Esophagus muscularis mucosa (tissue), 4 donors: ENCODE measurements around the gene WTAP. TPM values are rescaled to one million over a fixed set of nuclear protein-coding genes. Genes with fewer than 3 reads are reported as not detected.

ENCODE experiments used
- DNase-seq: peaks from one replicate; pipeline ENCODE4 v3.0.0-alpha.2; 2017; ENCODE audit errors: extremely low spot score
- H3K27ac ChIP-seq, 4 donors: fragments of 200-600 bp; sonication (generic); replicated peaks in 1 of 4; 1 replicate in 3 of 4; 2 replicates in 1 of 4; pipeline ENCODE4 v1.5.1; 2016 to 2019; ENCODE audit warnings: mild to moderate bottlenecking in 1 of 4
- H3K27me3 ChIP-seq, 4 donors: fragments of 200-600 bp; sonication (generic); one replicate each; pipeline versions ENCODE4 v1.5.1 to v1.6.0; 2016 to 2019
- H3K36me3 ChIP-seq, 4 donors: fragments of 200-600 bp; sonication (generic); one replicate each; pipeline ENCODE4 v1.5.1; 2016 to 2019
- H3K4me1 ChIP-seq, 4 donors: fragments of 200-600 bp; sonication (generic); one replicate each; pipeline ENCODE4 v1.5.1; 2016 to 2019
- H3K4me3 ChIP-seq, 4 donors: fragments of 200-600 bp; sonication (generic); 1 replicate in 2 of 4; 2 replicates in 2 of 4; pipeline ENCODE4 v1.5.1; 2016 to 2019; ENCODE audit warnings: mild to moderate bottlenecking in 4 of 4, moderate library complexity in 1 of 4
- H3K9me3 ChIP-seq, 4 donors: fragments of 200-600 bp; sonication (generic); 1 replicate in 3 of 4; 2 replicates in 1 of 4; pipeline ENCODE4 v1.5.1; 2016 to 2019
- EP300 ChIP-seq: sonication (generic); formaldehyde crosslinking; IDR thresholded peaks from one replicate; pipeline ENCODE4 v1.6.1; 2017; ENCODE audit warnings: antibody characterized with exemption
- POLR2A ChIP-seq: fragments of 450-650 bp; IDR thresholded peaks from one replicate; pipeline ENCODE4 v1.6.1; 2017; ENCODE audit warnings: antibody characterized with exemption, moderate library complexity, mild to moderate bottlenecking, low read depth
- POLR2AphosphoS5 ChIP-seq, 2 donors: sonication (generic); formaldehyde crosslinking; IDR thresholded peaks; one replicate each; pipeline ENCODE4 v1.6.1; 2017; ENCODE audit warnings: antibody characterized with exemption in 2 of 2
- WGBS: methylation state at CpG from one replicate; pipeline ENCODE4 v1.1.5; 2018; 5-methylcytosine and 5-hydroxymethylcytosine counted together
- intact Hi-C: fragments of 100-400 bp; cut with DNase I; formaldehyde crosslinking; loops from one replicate; pipeline ENCODE4 v1.15.1; 2023
- total RNA-seq, 4 donors: library from RNA; depleted of rRNA; stranded (reverse); fragments of >200 nt; gene quantifications; one replicate each; pipeline versions ENCODE4 v1.1.0 to v1.2.1, GENCODE V29; 2016
- TF ChIP-seq, protein P1 (sequence below), 3 experiments: fragments of 200-600 bp in 2 of 3; fragments of 450-650 bp in 1 of 3; sonication (generic) in 2 of 3; IDR thresholded peaks; one replicate each; pipeline ENCODE4 v1.5.1; 2017 to 2019; ENCODE audit warnings: antibody characterized with exemption in 3 of 3, mild to moderate bottlenecking in 2 of 3, moderate library complexity in 1 of 3

Gene WTAP
- total RNA-seq, 4 donors from 2014 or later: 62.7 to 96.9 (median 75.3) TPM

- 40% methylated on average over 3 of the region's 3 CpGs for WGBS
- Histone ChIP-seq H3K9me3 (no peaks in the 10 kb centered on the region), H3K4me3 (no peak overlapping the region), H3K27ac (peak overlapping the region; percentile 5 to 59 (median 36)), H3K4me1 (peaks cover 11 to 61% (median 48%) of the 10 kb centered on the region in 4 donors), H3K27me3 (no peaks in the 10 kb centered on the region), H3K36me3 (peaks cover 22 to 82% (median 56%) of the 10 kb centered on the region in 4 donors)
- DNase-seq: no peak
- intact Hi-C loops: no loop called here
- TF ChIP-seq, protein P1, sequence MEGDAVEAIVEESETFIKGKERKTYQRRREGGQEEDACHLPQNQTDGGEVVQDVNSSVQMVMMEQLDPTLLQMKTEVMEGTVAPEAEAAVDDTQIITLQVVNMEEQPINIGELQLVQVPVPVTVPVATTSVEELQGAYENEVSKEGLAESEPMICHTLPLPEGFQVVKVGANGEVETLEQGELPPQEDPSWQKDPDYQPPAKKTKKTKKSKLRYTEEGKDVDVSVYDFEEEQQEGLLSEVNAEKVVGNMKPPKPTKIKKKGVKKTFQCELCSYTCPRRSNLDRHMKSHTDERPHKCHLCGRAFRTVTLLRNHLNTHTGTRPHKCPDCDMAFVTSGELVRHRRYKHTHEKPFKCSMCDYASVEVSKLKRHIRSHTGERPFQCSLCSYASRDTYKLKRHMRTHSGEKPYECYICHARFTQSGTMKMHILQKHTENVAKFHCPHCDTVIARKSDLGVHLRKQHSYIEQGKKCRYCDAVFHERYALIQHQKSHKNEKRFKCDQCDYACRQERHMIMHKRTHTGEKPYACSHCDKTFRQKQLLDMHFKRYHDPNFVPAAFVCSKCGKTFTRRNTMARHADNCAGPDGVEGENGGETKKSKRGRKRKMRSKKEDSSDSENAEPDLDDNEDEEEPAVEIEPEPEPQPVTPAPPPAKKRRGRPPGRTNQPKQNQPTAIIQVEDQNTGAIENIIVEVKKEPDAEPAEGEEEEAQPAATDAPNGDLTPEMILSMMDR (IDR thresholded peaks at IDR 0.05): no peak
- TF ChIP-seq EP300: no peak
- TF ChIP-seq POLR2AphosphoS5 (IDR thresholded peaks at IDR 0.05): no peak
- TF ChIP-seq POLR2A: no peak
These were observed 47.2 kb upstream of the WTAP start for GRCh38 chr6:159680104-159680503.

DNA sequence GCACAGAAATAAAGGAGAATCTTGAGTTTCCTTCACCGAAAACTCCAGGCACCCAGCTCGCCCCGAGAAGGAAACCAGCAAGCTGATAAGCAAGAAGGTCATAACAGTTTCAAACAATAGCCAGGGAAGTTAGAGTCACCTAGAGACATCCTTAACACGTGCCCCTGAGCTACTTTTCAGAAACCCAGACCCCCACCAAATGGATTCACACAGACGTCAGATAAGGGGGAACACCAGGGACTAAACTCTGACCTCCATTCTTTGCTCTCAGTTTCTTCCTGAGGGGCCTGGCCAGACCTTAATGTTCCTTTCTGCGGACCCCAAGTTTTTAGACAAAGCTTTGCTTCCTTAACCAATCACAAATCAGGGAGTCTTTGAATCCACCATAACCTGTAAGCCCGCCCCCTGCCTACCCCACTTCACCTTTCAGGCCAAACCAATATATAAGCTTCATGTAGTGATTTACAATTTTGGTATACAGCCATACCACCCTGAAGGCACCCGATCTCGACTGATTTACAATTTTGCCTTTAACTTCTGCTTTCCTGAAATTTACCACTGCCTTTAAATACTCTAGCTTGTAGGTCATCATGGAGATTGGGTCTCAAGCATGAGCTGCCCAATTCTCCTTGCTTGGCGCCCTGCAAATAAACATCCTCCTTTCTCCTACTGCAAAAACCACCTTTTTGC is 46.0 kb upstream of the WTAP start:
- Histone ChIP-seq H3K27ac (peak overlapping the region in 2 of 4 donors; percentile 1 to 39), H3K27me3 (no peaks in the 10 kb centered on the region), H3K9me3 (no peaks in the 10 kb centered on the region), H3K36me3 (peaks cover 22 to 94% (median 65%) of the 10 kb centered on the region in 4 donors), H3K4me1 (peaks cover 11 to 69% (median 58%) of the 10 kb centered on the region in 4 donors), H3K4me3 (no peak overlapping the region)
- no peak for DNase-seq
- no peak for TF ChIP-seq EP300
- TF ChIP-seq, protein P1 (IDR thresholded peaks at IDR 0.05): no peak
- TF ChIP-seq POLR2A: no peak
- no peak for TF ChIP-seq POLR2AphosphoS5 (IDR thresholded peaks at IDR 0.05)
- 79% methylated on average over 10 of the region's 10 CpGs for WGBS
- intact Hi-C loops: no loop called here

DNA sequence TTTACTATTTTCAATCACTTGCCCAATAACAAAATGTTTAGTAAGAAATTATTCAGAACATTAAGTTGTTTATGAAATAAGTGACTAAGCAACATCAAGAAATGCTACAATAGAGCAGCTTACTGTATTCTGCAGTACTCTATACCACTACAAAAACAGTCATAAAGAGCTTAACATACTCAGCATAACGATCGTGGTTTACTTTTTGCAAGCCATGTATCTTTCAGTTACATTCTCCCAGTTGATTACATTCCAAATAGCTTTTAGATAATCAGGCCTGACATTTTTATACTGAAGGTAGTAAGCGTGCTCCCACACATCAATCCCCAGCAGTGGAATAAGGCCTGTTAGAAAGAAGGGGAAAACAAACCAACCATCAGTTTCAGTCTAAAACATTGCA is 45.0 kb upstream of the WTAP start:
- peaks cover 27 to 100% (median 73%) of the 10 kb centered on the region in 4 donors for H3K36me3 ChIP-seq
- TF ChIP-seq POLR2AphosphoS5 (IDR thresholded peaks at IDR 0.05) (no peak), EP300 (no peak), POLR2A (no peak)
- TF ChIP-seq, protein P1 (IDR thresholded peaks at IDR 0.05): no peak
- DNase-seq: peak; percentile 3
- intact Hi-C loops: no loop called here
- H3K4me3 ChIP-seq: no peak overlapping the region
- peak overlapping the region in 1 of 4 donors; percentile 9 for H3K27ac ChIP-seq
- no peaks in the 10 kb centered on the region for H3K9me3 ChIP-seq
- no peaks in the 10 kb centered on the region for H3K27me3 ChIP-seq
- peaks cover 11 to 73% (median 59%) of the 10 kb centered on the region in 4 donors for H3K4me1 ChIP-seq
- 57% methylated on average over 3 of the region's 3 CpGs for WGBS

DNA sequence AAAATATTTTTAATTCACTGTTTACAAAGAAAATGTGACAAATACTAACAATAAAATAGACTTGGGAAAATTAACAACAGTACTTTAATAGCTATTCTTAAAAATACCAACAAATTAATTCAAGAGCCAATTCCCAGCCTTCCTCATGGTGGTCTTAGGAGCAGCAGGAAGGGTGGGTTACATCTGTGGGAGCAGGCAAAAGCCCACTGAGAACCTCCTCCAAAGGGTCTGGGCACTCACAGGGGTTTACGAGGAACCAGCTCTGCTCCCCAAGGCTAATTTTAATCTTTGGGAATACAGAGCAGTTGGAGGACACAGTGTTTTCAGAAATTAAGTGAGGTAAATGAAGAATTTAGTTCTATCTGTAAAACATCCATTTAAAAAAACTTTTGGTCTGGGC is 44.5 kb upstream of the WTAP start:
- Histone ChIP-seq H3K27me3 (no peaks in the 10 kb centered on the region), H3K4me3 (no peak overlapping the region), H3K4me1 (peaks cover 15 to 78% (median 63%) of the 10 kb centered on the region in 4 donors), H3K36me3 (peaks cover 28 to 100% (median 71%) of the 10 kb centered on the region in 4 donors), H3K9me3 (no peaks in the 10 kb centered on the region), H3K27ac (no peak overlapping the region)
- DNase-seq: peak; percentile 34
- TF ChIP-seq EP300 (no peak), POLR2A (no peak), POLR2AphosphoS5 (IDR thresholded peaks at IDR 0.05) (no peak)
- TF ChIP-seq, protein P1 (IDR thresholded peaks at IDR 0.05): no peak
- WGBS: 100% methylated on average over 1 of the region's 1 CpG
- intact Hi-C loops: no loop called here

GRCh38 chr6:159684013-159684304 is 43.3 kb upstream of the WTAP start:
- intact Hi-C loops: no loop called here
- no peak overlapping the region for H3K4me3 ChIP-seq
- no peak overlapping the region for H3K27ac ChIP-seq
- peaks cover 24 to 90% (median 75%) of the 10 kb centered on the region in 4 donors for H3K4me1 ChIP-seq
- peaks cover 18 to 100% (median 67%) of the 10 kb centered on the region in 4 donors for H3K36me3 ChIP-seq
- peak; percentile 8 for DNase-seq
- no peak for TF ChIP-seq POLR2AphosphoS5 (IDR thresholded peaks at IDR 0.05)
- TF ChIP-seq, protein P1 (IDR thresholded peaks at IDR 0.05): no peak
- no peak for TF ChIP-seq POLR2A
- no peak for TF ChIP-seq EP300
- H3K27me3 ChIP-seq: no peaks in the 10 kb centered on the region
- H3K9me3 ChIP-seq: no peaks in the 10 kb centered on the region
- WGBS: 80% methylated on average over 1 of the region's 1 CpG
